ENCODE measurements around the gene KRT78. TPM values are rescaled to one million over a fixed set of nuclear protein-coding genes. Genes with fewer than 3 reads are reported as not detected.
"Not testable (repeated sequence)": the region's sequence is repeated elsewhere in the genome, so short reads cannot be mapped to it uniquely, and the experiment has no call there.

Gene KRT78
- total RNA-seq, 1 donor from 2014 or later, result not detected

DNA sequence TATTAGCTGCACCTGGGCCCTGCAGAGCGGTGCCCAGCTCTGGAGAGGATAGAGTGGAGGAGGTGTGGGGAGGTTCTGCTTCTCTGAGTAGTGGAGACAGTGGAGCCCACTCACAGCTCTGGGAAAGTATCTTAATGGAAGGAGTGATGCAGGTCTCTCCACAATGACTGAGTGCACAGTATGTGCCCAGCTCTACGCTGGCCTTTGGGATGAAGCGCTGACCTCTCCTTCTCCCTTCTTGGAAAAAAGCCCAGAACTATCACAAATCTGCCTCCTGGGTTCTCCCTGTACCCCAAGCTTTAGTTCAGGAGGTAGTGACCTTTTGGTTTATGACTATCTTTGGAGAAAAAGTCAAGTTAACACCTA is 52.4 kb downstream of the KRT78 start:
- intact Hi-C loops (cut with micrococcal nuclease), result no loop called here

DNA sequence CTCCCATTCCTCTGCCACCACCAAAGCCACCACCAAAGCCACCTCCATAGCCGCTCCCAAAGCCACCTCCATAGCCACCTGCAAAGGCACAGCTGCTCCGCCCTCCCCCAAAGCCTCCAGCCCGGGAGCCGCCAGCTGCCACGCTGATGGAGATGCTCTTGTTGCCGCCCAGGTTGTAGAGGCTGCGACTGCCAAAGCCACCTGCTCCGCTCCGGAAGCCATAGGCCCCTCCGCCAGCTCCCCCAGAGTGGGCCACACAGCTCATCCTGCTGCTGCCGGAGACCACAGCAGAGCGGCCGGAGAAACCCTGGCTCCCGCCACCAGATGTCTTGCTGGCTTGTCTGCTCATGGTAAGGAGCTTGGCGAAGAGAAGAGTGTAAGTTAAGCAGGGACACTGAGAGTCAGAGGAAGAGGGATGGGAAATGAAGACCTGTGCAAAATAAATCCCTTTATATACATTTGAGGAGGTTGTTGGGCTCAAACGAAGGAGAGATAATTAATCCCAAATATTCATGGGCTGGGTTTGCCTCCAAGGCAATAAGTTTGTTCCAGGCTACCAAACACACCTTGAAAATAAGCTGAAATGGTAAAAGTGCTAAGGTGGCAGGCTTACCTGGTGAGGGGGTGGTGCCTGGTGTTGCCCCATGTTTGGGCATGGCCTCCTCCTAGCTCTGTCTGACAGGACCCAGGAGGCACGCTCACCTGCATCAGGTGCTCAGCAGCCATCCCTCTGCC is 52.9 kb downstream of the KRT78 start, which contains the start of gene KRT3:
KRT3 (minus strand) TSS at position 424 of the 735 bp plus-strand sequence; CDS start at position 349, 75 bp downstream.
- intact Hi-C loops (cut with micrococcal nuclease), result no loop called here

DNA sequence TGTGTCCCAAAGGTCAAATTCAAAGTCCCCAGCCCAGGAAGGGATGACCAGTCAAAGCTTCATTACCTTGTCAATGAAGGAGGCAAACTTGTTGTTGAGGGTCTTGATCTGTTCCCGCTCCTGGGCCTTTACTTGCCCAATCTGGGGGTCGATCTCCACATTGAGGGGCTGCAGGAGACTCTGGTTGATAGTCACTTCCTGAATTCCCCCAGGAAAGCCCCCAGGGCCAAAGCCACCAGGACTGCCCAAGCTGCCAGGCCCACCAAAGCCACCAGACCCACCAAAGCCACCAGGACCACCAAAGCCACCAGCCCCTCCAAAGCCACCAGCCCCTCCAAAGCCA is 53.5 kb downstream of the KRT78 start:
- intact Hi-C loops (cut with micrococcal nuclease), result not testable (repeated sequence)

DNA sequence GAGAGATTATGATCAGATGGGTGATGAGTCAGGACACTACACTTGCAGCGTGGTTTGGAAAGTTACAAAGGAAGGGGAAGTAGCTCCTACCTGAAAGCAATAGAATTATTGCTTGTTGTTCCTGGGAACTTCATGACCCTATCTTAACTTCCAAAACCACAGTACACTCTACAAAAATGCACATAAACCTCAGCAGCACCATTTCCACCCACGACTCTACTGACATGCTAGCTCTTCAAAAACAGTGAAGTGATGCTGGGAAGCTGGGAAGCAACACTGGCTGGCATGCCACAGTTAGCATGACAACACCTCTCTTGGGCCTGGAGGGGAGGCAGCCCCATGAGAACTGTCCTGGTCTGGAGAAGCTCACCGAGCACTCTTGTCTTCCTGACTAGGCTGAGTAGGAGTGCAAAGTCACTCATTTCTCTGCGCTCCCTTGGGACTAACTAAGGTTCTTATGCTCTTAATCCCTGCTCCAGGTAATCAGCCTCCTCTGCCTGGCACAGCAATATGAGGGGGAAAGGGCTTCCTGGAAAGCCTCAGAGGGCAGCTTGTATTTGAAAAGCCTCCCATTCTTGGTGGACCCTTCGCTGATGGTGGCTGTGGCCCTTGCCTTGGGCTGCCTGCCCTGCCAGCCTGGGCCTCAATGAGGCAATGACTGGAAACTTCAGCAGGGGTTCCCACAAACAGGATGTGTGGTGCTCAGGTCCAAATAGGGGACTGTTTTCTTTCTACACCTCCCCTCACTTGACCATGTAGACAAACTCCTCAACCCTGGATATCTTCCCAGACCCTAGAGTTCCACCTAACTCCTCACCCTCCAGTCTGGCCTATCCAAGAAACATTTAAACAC is 54.1 kb downstream of the KRT78 start:
- intact Hi-C loops (cut with micrococcal nuclease), result no loop called here

DNA sequence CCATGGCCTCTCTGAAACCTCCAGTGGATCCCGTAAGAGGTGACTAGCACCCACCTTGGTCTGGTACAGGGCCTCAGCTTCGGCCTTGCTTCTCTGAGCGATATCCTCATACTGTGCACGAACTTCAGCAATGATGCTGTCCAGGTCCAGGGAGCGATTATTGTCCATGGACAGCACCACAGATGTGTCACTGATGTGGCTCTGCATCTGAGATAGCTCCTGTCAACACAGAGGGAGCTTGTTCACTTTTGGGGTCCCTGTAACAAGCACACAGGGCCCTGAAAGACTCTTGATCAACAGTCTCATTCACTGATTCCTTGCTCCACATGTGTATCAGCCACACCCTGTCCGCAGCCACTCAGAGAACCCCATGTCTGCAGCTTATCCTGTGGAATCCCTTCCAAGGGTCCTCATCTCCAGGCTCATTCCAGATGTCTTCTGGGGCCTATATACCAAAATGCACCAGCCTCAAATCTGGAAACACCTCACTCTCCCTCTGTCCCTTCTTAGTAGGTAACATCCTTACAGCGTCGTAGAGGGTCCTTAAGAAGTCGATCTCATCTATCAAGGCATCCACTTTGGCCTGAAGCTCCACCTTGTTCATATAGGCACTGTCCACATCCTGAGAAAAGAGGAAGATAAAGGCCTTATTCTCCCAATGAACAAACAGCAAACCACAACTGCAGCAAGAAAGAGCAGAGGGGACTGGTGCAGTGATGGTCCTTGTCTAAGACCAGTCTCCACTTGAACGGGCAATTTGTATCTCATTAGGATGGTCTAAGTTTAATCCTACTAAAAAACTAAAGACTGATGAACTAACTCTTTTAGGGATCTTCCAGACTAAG is 56.4 kb downstream of the KRT78 start:
- intact Hi-C loops (cut with micrococcal nuclease), result no loop called here

DNA sequence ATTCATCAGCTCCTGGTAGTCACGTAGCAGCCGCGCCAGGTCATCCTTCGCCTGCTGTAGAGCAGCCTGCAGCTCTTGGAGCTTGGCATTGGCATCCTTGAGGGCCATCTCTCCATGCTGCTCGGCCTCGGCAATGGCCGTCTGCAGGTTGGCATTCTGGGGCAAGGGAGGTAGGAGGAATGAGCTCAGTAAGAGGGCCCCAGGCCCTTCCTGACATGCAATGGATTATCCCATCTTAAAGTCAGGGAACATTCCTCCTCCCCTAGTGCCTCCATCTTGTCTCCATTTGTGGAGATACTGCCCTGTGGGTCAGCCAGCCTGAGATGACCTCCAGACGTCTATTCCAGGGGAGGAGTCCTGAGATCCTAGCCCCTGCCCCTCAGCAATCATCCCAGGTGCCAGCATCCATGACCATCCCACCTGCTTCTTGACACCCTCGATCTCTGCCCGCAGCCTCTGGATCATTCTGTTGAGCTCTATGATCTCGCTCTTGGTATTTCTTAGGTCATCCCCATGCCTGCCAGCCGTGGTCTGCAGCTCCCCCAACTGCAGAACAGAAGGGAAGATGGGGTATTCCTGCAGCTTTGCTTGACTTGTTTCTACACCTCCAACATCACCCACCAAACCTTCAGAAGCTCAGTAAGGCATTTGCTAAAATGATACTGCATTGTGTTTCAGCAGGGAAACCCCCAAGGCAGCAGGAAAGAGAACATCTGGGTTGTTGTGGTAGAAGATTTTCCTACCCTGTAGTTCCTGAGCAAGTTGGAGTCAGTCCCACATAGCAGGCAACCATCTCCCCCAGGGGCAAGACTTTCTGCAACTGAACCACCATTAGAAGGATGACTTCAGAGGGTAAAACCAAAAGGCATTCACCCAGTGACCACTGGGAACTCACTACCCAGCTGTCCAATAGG is 57.3 kb downstream of the KRT78 start:
- intact Hi-C loops (cut with micrococcal nuclease), result no loop called here

DNA sequence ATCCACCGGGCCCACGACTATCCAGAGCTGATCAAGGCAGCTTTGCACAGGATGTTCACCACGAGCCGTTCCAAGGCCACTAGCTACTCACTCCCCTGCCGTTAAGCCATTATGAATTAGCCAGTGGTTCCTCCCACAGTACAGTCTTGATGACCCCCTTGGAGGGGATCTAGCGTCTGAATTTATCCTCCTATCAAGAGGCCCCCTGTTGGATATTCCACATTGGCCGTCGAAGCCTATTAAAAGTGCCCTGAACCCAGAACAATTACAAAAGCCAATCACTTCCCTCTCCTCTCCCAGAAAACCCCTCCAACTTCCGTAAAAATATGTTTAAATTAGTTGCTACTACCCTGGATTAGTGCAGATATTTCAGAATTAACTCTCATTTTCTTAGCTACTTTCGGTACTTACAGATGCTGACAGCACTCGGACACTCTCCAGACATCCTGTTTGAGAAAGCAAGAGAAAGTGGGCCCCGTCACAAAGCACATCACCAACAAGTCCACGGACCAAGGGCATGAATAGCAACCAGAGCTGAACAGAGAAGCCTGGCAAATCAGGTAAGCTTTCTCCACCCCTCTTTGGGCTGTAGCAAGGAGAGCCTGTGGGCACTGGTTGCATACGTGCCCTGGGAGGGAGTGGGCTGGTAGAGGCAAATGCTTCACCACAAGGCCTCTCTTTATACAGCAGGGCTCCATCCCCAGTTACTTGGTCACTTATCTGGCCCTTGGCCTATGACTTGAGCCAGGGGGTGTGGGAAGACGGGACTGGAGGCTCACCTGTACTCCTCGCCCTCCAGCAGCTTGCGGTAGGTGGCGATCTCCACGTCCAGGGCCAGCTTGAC is 58.1 kb downstream of the KRT78 start:
- intact Hi-C loops (cut with micrococcal nuclease), result no loop called here

DNA sequence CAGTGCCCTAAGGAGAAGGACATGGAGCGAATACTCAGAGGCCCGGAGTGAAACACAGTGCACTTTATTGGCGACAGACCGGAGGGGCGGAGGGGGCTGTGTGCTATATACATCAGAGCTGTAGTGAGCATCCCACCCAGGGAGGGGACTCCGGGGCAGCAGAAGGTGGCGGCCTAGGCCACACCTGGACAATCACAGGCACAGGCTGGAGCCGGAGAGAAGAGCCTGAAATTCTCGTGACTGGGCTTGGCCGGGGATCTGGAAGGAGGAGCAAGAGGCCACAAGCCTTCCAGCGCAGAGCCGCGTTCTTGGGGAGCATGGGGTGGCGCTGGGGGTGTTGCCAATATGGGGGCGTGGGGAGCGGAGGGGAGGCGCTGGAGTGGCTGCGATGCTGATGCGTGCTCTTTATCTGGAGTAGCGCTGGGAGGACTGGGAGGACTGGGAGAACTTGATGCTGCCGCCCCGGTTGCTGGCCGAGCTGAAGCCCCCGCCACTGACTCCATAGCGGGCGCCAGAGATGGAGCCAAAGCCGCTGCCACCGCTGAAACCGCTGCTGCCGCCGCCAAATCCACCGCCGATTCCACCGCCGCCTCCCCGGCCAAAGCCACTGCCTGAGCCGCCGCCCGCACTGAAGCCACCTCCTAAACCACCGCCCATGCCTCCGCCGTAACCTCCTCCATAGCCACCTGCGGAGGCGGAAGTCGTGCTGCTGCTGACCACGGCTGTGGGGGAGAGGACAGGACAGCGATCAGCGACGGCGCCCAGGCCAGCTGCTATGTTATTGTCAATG is 59.0 kb downstream of the KRT78 start:
- intact Hi-C loops (cut with micrococcal nuclease), result no loop called here

DNA sequence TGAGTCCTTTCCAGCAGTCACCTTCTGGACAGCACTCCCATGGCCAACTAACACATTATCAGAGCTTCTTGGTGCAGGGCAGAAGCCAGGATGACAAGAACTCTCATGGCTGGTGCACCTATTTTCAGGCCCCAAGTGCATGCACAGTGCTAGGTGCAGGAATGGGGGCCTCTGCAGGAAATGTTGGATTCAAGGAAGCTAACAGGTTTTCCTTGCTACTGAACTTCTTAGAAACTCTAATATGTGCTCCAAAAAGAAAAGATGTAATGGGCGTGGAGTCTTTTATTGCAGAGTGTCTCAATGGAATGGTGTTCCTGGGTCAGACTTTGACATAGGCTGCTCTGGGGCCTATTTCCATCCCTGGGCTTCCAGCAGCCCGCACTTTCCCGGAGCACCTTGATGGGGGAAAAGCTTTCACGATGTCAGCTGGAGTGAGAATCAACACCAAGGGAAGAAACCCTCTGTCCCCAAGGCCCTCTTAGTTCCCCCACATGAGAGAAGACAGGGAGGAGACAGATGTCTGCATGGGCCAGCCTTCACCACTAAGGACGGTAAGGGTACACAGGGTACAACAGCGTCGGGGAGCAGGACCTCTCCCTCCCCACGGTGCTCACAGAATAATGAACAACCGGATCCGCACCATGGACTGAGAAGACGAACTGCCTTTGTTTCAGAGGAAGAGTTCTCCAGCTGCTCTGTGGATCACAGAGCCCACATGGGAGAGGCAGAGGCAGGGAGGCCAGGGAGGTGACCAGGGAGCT is 59.7 kb downstream of the KRT78 start:
- intact Hi-C loops (cut with micrococcal nuclease), result no loop called here

DNA sequence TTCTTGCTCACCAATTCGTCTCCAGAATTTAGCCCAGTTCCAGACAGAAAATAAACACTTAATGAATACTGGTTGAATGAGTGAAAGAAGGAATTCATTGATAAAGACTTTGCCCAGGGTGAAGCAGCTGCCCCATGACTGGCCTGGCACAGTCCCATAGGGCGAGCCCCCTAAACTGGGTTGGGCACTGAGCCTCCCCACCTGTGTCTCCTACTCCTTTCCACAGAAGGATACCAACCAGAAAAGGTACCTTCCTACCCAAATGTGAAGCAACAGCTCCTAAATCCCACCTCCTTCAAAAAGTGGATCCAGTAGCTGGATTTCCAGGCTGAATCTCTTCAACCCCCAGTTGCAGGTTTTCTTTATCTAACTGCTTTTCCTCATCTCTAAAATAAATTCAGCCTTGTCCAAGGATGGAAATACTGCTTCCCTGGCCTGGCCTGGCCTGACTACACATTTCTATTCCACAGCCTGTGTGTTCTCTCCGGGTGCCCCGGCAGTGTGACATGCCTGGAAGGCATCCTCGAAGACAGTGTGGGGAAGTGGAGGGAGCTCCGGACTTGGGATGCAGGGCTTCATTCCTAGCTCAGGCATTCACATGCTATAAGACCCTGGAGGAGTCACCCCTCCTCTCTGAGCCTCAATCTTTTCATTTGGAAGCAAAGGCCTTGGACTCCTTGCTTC is 60.5 kb downstream of the KRT78 start:
- intact Hi-C loops (cut with micrococcal nuclease), result no loop called here

Other genes starting within 250 kb of the KRT78 start
- gene KRT72, start 247.5 kb downstream of the KRT78 start, total RNA-seq, result 0.27 and 0.30 TPM in 2 replicates
- gene KRT73, start 230.4 kb downstream of the KRT78 start, total RNA-seq, result 0.25 and 0.34 TPM in 2 replicates
- gene KRT2, start 196.8 kb downstream of the KRT78 start, total RNA-seq, result 0.07 and 0.09 TPM in 2 replicates
- gene KRT1, start 168.6 kb downstream of the KRT78 start, total RNA-seq, result 8.1 and 9.2 TPM in 2 replicates
- gene KRT77, start 145.5 kb downstream of the KRT78 start, total RNA-seq, result not detected in 2 replicates
- gene KRT76, start 71.6 kb downstream of the KRT78 start, total RNA-seq, result not detected in 2 replicates
- gene KRT3, start 52.9 kb downstream of the KRT78 start, total RNA-seq, result not detected in 2 replicates
- not detected in 2 replicates for gene KRT4, start 34.9 kb downstream of the KRT78 start, total RNA-seq
- gene KRT79, start 14.7 kb downstream of the KRT78 start, total RNA-seq, result not detected in 2 replicates
- gene KRT8, start 56.1 kb upstream of the KRT78 start, total RNA-seq, result 0.39 TPM in 1 of 2 replicates, not detected in the other
- 0.75 and 1.2 TPM in 2 replicates for gene KRT18, start 100.1 kb upstream of the KRT78 start, total RNA-seq
- 383 and 386 TPM in 2 replicates for gene EIF4B, start 157.5 kb upstream of the KRT78 start, total RNA-seq
- gene TNS2, start 201.1 kb upstream of the KRT78 start, total RNA-seq, result 1.3 and 1.6 TPM in 2 replicates
- 29.8 and 30.0 TPM in 2 replicates for gene SPRYD3, start 230.4 kb upstream of the KRT78 start, total RNA-seq
- gene IGFBP6, start 248.7 kb upstream of the KRT78 start, total RNA-seq, result 0.43 and 0.48 TPM in 2 replicates

Data from T-helper 2 cell treated with Interferon-gamma antibody and Interleukin-4, amounts not matched to agents 100 ng/mL and 5 ng/mL, for 36 hours (primary cell).